T-helper 1 cell treated with Interleukin-12 subunit alpha and Interleukin-12 subunit beta and Interleukin-4 antibody, amounts not matched to agents 30 μg/mL and 1 μg/mL, for 36 hours (primary cell): ENCODE results near the gene TMEM154.

Experiments used
- H3K27ac Mint-ChIP-seq: one replicate; pipeline ENCODE4 v1.8.0; 2021; ENCODE audit warnings: mild to moderate bottlenecking, mixed read lengths
- H3K27me3 Mint-ChIP-seq: one replicate; pipeline ENCODE4 v1.8.0; 2021; ENCODE audit warnings: low read depth, mixed read lengths
- H3K36me3 Mint-ChIP-seq: one replicate; pipeline ENCODE4 v1.8.0; 2021; ENCODE audit warnings: low read depth, mixed read lengths
- H3K4me1 Mint-ChIP-seq: one replicate; pipeline ENCODE4 v1.8.0; 2021; ENCODE audit warnings: low read depth, mixed read lengths
- H3K4me3 Mint-ChIP-seq: one replicate; pipeline ENCODE4 v1.8.0; 2021; ENCODE audit warnings: mild to moderate bottlenecking, moderate library complexity, mixed read lengths
- H3K9me3 Mint-ChIP-seq: one replicate; pipeline ENCODE4 v1.8.0; 2021; ENCODE audit warnings: mixed read lengths

TMEM154 gene

DNA sequence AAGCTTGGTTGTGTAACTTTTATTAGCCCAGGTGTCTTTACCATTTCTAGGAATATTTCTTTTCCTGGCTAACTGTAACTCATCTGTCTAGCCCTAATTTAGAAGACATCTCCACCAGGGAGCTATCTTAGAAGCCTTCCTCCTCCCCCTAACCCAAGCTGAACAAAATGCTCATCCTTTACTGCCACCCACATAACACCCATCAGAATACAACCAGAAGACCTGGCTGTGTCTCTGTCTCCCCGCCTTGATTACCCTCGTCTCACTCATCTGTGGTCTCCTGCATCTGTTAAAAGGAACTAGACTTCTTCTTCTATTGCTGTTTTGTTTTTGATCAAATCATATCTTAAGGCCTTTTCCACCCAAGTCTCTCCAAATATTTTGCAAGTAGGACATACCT is 4.8 kb upstream of the TMEM154 start:
- Mint-ChIP-seq H3K27ac (no peak overlapping the region), H3K4me3 (no peak overlapping the region), H3K4me1 (peaks cover 33% of the 10 kb centered on the region), H3K27me3 (peaks cover 5% of the 10 kb centered on the region), H3K36me3 (no peaks in the 10 kb centered on the region), H3K9me3 (no peaks in the 10 kb centered on the region)

DNA sequence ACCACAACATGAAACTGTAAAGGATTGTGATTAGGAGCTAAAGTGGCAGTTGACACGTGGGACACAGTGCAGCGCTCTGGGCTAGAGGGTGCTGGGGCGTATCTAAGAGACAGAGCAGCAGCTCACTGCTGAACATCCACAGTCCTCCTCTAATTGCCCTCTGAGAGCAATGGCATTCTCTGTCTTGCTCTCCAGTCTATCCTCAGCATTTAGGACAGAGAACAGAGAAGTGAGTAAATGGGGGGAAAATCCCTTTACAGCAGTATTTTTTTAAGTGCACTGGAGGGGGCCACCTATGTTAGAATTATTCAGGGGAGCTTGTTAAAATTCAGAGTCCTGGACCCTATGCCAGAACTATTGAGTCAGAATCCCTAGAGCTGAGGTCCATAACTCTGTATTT is 4.2 kb upstream of the TMEM154 start:
- Mint-ChIP-seq H3K36me3 (peaks cover 2% of the 10 kb centered on the region), H3K4me1 (peaks cover 37% of the 10 kb centered on the region), H3K27me3 (peaks cover 5% of the 10 kb centered on the region), H3K9me3 (no peaks in the 10 kb centered on the region), H3K27ac (peak overlapping the region; percentile 64), H3K4me3 (no peak overlapping the region)

DNA sequence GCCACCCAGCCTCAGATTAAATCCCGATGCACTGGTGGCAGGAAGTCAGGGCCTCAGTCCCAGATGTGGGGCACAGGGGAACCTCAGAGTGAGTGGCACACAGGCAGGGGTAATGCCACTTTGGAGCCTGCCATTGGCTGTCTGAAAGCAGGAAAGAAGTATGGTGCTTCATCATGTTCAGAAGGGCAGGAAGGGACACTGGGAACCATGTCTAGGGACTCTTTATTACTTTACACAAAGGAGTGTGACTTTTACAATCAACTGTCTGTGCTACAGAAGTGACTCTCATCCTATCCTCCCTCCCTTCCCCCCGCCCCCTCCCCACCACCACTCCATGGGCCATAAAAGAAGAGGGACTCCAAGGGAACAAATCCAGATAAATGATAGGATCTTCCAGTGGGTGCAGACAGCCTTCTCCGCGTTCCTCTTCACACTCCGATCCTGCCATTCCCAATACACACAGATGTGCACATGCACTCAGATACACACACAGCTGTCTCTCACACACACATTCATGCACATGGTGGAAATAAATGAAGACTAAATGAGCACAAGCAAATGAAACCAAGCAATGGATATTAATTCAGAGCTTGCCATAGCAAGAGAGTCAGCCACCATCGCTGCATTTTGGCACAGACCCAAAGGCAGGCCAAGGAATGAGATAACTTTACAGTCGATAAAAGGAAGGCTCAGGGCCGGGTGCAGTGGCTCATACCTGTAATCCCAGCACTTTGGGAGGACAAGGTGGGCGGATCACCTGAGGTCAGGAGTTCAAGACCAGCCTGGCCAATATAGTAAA is 2.5 kb upstream of the TMEM154 start:
- H3K9me3 Mint-ChIP-seq: no peaks in the 10 kb centered on the region
- H3K36me3 Mint-ChIP-seq: peaks cover 2% of the 10 kb centered on the region
- peak overlapping the region; percentile 38 for H3K27ac Mint-ChIP-seq
- H3K4me3 Mint-ChIP-seq: no peak overlapping the region
- peaks cover 50% of the 10 kb centered on the region for H3K4me1 Mint-ChIP-seq
- H3K27me3 Mint-ChIP-seq: no peaks in the 10 kb centered on the region

DNA sequence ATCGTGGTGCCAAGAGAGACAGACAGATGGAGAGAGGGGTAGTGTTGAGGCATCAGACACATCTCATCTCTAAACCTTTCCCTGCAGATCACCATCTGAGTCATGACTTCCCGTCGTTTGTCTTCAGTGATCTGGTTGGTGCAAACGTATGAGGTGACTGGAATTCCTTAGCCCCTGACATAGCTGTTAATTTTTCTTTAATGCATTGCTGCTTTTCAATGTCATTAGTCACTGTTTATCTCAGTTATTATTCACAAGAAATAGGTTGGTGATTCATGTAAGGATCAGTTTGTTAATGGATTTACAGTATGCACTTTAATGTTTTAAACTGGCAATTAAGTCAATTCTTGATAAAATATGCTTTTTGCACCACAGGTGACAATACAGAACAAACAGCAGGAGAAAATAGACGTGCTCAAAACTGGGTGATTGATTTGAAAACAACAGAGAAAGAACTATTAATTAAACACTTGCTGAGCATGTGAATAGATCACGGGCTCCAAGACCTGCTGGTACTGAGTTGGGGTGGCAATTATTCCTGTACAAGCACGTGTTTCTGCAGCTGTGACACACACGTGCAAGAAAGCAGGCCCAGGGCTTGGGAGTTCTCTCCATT is 1.3 kb upstream of the TMEM154 start:
- no peaks in the 10 kb centered on the region for H3K27me3 Mint-ChIP-seq
- peaks cover 61% of the 10 kb centered on the region for H3K4me1 Mint-ChIP-seq
- peak overlapping the region; percentile 80 for H3K27ac Mint-ChIP-seq
- no peaks in the 10 kb centered on the region for H3K9me3 Mint-ChIP-seq
- peaks cover 3% of the 10 kb centered on the region for H3K36me3 Mint-ChIP-seq
- H3K4me3 Mint-ChIP-seq: peak overlapping the region; percentile 46

DNA sequence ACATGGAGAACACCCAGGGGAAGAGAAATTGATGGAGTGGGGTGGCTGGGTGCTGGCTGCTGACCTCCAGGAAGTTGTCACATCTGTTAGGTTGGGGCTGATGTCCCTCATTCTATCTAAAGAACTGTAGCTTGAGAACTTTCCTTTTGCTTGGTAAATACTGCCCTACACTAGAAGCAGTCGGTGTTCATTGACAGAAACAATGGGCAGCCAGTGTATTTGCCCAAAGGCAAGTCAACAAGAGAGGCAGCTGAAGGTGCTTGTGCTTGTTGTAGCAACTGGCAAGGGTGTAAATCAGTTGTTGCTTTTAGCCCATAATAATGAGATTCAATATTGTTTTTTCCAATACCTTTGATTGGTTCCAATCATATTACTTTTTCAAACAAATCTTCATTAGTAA is 956 bp downstream of the TMEM154 start:
- H3K27me3 Mint-ChIP-seq: no peaks in the 10 kb centered on the region
- H3K4me3 Mint-ChIP-seq: peak overlapping the region; percentile 97
- peaks cover 10% of the 10 kb centered on the region for H3K36me3 Mint-ChIP-seq
- peaks cover 60% of the 10 kb centered on the region for H3K4me1 Mint-ChIP-seq
- peak overlapping the region; percentile 93 for H3K27ac Mint-ChIP-seq
- H3K9me3 Mint-ChIP-seq: no peaks in the 10 kb centered on the region

DNA sequence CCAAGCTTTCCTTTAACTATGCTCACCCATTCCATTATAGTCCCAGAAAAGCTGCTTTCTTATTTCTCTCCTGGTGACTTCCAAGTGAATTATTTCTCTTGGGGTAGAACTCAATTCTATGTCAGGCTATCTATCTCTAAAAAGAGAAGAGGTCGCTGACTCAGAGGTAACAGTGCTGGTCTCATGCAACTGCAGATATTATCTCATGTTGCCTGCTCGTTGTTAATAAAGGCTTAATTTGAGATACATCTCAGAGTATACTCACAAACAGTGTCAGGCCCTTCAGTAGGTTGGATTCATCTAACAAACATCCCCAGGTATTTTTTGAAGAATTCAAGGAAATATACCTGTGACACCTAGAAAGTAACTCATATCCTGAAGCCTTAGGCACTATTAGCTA is 2.7 kb downstream of the TMEM154 start:
- Mint-ChIP-seq H3K27ac (no peak overlapping the region), H3K36me3 (peaks cover 14% of the 10 kb centered on the region), H3K9me3 (no peaks in the 10 kb centered on the region), H3K27me3 (no peaks in the 10 kb centered on the region), H3K4me1 (peaks cover 52% of the 10 kb centered on the region), H3K4me3 (no peak overlapping the region)

DNA sequence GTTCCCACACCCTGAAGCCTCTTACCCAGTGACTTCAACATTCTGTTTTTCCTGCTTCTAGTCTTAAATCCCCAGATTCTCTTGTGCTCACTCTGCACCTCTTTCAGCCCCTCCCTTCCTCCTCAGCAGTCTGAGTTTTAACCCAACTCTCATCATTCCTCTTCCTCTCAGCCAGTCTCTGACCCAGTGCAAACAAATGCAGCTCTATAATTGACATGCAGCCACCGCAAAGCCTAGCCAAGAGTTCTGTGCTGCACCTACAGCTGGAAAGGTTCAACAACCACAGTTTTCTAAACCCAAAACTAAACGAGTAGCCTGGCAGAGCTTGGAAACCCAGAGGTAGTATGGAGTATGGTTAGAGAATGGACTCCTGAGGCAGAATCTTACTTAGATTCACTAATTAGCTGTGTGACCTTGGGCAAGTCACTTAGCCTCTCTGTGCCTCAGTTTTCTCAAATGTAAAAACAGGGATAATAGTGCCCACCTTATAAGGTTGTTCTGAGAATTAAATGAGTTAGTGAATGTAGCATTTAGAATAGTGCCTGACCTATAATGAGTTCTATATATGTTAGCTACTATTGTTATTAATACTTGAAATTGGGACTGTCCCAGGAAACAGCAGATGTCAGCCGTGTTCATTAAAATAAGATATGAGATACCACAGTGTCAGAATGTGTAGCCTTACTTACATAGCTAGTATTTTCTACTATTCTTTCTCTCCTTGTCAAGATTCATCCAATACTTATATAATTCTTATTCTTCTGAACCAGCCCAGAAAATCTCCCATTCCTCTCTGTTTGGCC is 3.5 kb downstream of the TMEM154 start:
- Mint-ChIP-seq H3K9me3 (no peaks in the 10 kb centered on the region), H3K27ac (no peak overlapping the region), H3K27me3 (no peaks in the 10 kb centered on the region), H3K4me3 (no peak overlapping the region), H3K4me1 (peaks cover 49% of the 10 kb centered on the region), H3K36me3 (peaks cover 14% of the 10 kb centered on the region)

DNA sequence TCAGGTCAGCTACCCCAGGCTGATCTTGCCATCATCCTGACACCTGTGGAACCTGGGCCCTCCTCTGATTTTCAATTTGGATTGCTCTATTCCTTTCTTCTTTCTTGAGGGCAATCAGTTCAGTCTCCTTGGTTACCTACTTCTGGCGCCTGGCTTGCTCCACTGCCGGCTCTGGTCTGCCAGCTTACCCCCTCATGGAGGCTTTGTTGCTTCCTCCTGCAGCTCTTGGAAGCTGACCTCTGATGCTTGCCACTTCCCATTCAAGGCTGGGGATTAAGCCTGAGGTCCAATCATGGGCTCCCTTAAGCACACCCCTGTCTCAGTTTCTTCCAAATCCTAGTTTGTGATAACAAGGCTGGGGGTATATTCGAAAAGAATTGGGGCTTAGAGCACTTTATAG is 5.4 kb downstream of the TMEM154 start:
- H3K4me3 Mint-ChIP-seq: no peak overlapping the region
- peaks cover 21% of the 10 kb centered on the region for H3K36me3 Mint-ChIP-seq
- no peak overlapping the region for H3K27ac Mint-ChIP-seq
- no peaks in the 10 kb centered on the region for H3K27me3 Mint-ChIP-seq
- H3K9me3 Mint-ChIP-seq: no peaks in the 10 kb centered on the region
- H3K4me1 Mint-ChIP-seq: peaks cover 47% of the 10 kb centered on the region

DNA sequence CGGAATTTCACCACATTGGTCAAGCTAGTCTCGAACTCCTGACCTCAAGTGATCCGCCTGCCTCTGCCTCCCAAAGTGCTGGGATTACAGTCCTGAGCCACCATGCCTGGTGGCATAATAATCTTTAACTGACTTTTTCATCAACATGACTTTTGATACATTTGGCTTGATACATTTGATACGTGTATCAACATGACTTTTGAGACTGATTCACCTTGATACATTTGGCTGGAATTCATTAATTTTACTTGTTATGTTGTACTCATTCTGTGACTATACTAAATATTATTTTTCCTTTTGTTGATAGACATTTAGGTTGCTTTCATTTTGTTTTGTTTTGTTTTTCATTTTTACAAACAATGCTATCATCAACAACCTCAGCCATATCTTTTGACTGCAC is 6.3 kb downstream of the TMEM154 start:
- Mint-ChIP-seq H3K36me3 (peaks cover 19% of the 10 kb centered on the region), H3K4me1 (peaks cover 38% of the 10 kb centered on the region), H3K27ac (no peak overlapping the region), H3K4me3 (no peak overlapping the region), H3K9me3 (no peaks in the 10 kb centered on the region), H3K27me3 (no peaks in the 10 kb centered on the region)

DNA sequence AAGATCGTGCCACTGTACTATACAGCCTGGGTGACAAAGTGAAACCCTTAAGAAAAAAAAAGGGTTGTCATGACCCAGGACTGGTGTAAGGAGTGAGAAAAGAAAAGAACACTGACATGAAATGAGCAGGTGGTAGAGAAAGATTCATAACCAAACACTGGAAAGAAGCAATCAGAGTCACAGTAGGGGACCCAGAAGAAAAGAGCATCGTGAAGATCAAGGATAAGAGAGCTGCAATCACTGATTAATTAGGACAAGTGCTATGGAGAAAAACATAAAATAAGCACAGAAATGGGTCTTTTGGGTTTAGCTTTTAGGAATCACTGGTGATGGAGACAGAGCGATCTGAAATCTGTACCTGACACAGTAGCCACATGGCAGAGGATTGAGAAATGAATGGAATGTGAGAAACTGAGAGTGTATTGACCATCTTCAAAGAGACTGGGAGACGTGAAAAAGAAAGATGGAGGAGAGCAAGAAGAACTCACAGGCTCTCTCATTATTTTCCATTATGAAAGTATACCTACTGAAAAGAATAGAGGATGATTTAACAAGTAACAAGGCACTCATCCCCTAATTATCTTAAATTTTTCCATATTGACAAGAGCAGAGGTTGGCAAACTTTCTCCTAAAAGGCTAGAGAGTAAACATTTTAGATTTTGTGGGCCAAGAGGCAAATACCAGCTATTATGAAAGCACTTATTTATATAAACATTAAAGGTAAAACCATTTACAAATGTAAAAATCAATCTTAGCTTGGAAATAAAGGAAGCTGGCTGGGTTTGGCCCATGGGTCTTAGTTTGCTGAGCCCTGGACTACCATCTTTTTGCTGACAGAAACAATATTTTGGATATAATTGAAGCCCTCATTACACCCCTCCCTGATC is 7.3 kb downstream of the TMEM154 start:
- no peaks in the 10 kb centered on the region for H3K27me3 Mint-ChIP-seq
- no peak overlapping the region for H3K4me3 Mint-ChIP-seq
- H3K9me3 Mint-ChIP-seq: no peaks in the 10 kb centered on the region
- peaks cover 19% of the 10 kb centered on the region for H3K36me3 Mint-ChIP-seq
- H3K4me1 Mint-ChIP-seq: peaks cover 30% of the 10 kb centered on the region
- H3K27ac Mint-ChIP-seq: no peak overlapping the region

DNA sequence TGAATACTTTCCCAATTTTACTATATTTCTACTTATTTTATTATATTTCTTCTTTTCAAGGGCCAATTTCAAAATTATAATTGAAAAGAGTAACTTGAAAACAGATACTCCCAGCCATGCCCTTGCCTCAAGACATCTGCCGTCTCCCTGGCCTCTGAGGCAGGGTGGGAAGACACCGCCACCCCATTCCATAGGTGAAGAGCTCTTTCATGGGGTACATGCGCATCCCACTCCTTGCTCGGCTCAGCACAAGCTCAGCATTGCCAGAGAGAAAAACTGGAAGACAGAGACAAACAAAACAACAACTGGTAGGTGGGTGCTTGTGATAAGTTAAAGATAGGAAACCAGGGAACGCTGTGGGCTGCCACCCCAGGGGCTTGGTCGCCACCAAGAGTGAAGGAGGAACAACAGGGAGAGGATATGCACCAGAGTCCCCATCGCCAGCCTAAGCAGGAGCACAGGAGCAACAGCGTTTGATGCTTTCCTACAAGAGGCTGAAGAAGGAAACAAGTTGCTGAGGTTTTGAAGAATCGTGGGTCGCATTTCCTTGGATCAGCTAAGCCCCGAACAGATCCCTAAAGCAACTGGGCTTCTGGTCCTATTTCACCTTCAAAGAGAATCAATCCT is 11.3 kb downstream of the TMEM154 start:
- no peaks in the 10 kb centered on the region for H3K27me3 Mint-ChIP-seq
- no peak overlapping the region for H3K27ac Mint-ChIP-seq
- H3K9me3 Mint-ChIP-seq: peaks cover 4% of the 10 kb centered on the region
- peaks cover 19% of the 10 kb centered on the region for H3K4me1 Mint-ChIP-seq
- peaks cover 16% of the 10 kb centered on the region for H3K36me3 Mint-ChIP-seq
- no peak overlapping the region for H3K4me3 Mint-ChIP-seq

DNA sequence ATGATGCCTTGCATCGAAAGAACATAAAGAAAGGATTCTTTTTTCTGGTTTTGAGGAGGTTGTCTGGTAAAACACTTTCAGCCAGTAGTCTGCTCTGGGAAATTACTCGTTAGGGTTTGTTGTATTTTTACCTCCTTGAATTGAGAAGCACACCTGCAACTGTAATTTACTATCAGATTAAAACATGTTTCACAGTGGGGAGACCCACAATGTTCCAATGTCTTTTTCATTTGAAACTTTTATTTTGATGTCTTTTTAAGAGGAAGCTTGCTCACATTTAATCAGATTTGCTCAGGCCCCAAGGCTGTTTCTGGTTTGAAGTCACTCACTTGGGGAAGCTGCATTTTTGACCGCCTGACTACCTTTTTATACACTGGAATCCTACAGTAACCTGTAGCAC is 12.0 kb downstream of the TMEM154 start:
- no peak overlapping the region for H3K27ac Mint-ChIP-seq
- peaks cover 4% of the 10 kb centered on the region for H3K9me3 Mint-ChIP-seq
- H3K36me3 Mint-ChIP-seq: peaks cover 19% of the 10 kb centered on the region
- H3K4me3 Mint-ChIP-seq: no peak overlapping the region
- H3K4me1 Mint-ChIP-seq: peaks cover 26% of the 10 kb centered on the region
- no peaks in the 10 kb centered on the region for H3K27me3 Mint-ChIP-seq

DNA sequence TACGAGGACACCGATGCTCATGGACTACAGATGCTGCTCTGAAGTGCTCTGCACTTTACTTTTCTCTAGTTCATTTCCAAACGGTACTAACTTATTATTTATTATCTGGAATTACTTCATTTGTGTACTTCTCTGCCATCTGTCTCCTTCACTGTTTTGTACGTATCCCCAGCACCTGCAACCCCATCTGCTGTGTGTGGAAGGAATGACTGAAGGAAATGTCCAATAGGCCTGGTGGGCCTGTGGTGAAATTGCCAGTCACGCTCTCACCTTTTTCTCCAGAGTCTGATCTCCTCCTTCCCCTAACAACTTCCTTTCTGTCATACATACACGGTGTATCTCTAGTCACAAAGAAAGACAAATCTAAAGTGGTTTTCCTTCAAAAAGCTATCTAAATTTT is 12.9 kb downstream of the TMEM154 start:
- Mint-ChIP-seq H3K4me1 (peaks cover 28% of the 10 kb centered on the region), H3K27me3 (no peaks in the 10 kb centered on the region), H3K4me3 (no peak overlapping the region), H3K36me3 (peaks cover 19% of the 10 kb centered on the region), H3K9me3 (peaks cover 4% of the 10 kb centered on the region), H3K27ac (no peak overlapping the region)
